OCI-LY1 (cell line): Measurements from ENCODE around the gene CAMTA1.

Experiments
- EZH2 ChIP-seq: fragments of 200-600 bp; sonication (generic), shearing (Covaris generic); IDR thresholded peaks from 2 replicates; pipeline ENCODE4 v1.8.0; 2017; ENCODE audit warnings: borderline replicate concordance, mixed run types, mild to moderate bottlenecking, antibody characterized with exemption, low read length, moderate library complexity, mixed read lengths
- TF ChIP-seq, protein P1 (sequence below): fragments of 200-600 bp; sonication (generic), shearing (Covaris generic); IDR thresholded peaks from 2 replicates; pipeline ENCODE4 v1.5.1; 2017; ENCODE audit warnings: mild to moderate bottlenecking, antibody characterized with exemption, low read length, moderate library complexity, mixed read lengths

DNA sequence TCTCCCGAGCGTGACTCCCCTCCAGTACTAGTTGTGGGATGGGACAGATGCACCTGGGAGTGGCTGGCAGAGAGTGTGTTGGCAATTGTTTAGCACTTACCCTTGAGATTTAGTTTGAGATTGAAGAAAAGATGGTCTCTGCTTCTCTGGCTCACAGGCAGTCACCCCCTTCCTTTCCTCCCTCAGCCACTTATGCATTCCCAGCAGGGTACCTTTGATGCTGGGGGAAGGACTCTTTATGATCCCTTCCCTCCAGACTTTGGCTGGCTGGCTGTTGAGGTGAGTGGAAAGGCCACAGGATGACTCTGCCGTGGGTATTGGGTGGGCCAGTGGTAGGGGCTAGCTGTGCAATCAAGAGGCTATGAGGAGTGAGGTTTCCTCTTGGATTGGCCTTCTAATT is 236.8 kb downstream of the CAMTA1 start:
- TF ChIP-seq, protein P1, sequence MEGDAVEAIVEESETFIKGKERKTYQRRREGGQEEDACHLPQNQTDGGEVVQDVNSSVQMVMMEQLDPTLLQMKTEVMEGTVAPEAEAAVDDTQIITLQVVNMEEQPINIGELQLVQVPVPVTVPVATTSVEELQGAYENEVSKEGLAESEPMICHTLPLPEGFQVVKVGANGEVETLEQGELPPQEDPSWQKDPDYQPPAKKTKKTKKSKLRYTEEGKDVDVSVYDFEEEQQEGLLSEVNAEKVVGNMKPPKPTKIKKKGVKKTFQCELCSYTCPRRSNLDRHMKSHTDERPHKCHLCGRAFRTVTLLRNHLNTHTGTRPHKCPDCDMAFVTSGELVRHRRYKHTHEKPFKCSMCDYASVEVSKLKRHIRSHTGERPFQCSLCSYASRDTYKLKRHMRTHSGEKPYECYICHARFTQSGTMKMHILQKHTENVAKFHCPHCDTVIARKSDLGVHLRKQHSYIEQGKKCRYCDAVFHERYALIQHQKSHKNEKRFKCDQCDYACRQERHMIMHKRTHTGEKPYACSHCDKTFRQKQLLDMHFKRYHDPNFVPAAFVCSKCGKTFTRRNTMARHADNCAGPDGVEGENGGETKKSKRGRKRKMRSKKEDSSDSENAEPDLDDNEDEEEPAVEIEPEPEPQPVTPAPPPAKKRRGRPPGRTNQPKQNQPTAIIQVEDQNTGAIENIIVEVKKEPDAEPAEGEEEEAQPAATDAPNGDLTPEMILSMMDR = no peak
- no peak for TF ChIP-seq EZH2
